GM15510 (cell line): ENCODE data around the gene ACACB.

Experiments used
- POLR2A ChIP-seq: IDR thresholded peaks from 3 replicates; pipeline ENCODE4 v1.6.1; 2011; ENCODE audit warnings: borderline replicate concordance; ENCODE audit not compliant: insufficient read length; ENCODE audit errors: extremely low read depth

ACACB gene

DNA sequence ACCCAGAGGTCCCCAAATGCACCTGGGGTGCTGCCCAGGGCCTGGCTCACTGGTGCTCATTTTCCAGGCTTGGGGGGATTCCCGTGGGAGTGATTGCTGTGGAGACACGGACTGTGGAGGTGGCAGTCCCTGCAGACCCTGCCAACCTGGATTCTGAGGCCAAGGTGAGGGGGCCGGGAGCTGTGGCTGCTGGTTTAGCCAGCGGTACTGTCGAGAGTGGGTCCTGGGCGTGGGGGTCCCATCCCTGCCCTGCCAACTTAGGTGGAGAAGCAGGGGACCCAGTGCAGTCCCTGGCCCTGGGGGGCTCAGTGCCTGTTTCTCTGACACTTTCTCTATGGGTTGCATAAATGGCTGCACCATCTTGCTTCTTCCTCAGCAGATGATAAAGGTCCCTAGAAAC lies 141.8 kb downstream of the ACACB start:
- no peak for TF ChIP-seq POLR2A

DNA sequence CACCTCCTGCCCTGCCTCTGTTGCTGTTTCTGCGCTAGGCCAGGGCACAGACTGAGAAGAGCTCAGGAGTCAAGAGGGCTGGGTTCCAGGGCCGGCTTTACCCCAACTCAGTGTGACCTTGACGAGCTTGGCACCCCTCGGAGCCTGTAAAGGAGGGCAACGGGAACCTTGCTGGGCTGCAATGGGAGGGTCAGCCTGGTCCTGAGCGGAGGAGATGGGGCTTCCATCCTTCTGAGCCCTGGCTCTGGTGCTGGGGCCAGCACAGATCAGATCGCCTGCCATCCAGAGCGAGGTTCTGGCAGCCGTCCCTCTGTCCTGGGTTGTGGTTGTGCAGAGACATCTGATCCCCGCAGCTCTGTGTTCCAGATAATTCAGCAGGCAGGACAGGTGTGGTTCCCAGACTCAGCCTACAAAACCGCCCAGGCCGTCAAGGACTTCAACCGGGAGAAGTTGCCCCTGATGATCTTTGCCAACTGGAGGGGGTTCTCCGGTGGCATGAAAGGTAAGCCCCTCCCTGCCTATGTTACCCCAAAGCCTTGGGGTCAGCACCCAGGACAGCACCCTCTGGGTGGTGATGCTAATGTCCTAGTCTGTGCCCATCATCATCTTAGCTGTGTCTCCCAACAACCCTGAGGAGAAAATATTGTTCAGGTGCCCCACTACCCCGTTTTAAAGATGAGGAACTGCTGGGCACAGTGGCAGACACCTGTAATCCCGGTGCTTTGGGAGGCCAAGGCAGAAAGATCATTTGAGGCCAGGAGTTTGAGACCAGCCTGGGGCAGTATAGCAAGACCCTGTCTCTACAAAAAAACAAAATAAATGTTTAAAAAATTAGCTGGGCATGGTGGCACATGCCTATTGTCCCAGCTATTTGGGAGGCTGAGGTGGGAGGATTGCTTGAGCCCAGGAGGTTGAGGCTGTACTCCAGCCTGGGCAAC lies 142.5 kb downstream of the ACACB start:
- TF ChIP-seq POLR2A, result no peak

DNA sequence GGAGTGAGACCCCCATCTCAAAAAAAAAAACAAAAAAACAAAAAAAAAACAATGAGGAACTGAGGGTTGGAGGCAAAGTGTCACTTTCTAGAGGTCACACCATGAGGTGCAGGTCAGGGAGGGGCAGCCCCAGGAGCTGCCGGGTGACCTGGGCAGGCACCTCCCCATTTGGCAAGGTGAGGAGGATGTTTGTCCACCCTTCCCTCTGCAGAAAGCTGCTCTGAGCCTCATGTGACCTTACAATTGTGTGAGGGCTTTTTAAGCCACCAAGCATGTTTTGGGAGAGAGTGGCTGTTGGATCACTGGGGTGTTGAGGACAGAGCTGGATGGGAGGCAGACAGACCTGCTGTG lies 143.1 kb downstream of the ACACB start:
- no peak for TF ChIP-seq POLR2A

DNA sequence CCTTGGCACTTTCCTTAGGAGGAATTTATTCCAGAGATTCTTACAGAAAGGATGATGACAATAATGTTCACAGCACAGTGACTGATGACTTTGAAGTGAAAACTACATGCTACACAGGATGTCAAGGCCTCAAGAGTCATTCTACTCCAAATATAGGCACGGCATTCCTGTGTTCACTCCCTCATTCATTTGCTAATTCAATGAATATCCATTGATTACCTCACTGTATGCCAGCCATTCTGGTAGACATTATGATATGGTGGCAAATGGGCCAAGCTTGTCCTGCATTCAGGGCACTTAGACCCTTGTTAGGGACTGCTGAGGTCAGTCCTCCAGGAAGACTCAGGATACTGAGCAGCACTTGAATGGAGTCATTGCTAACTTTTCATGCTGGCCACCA lies 144.7 kb downstream of the ACACB start:
- no peak for TF ChIP-seq POLR2A

DNA sequence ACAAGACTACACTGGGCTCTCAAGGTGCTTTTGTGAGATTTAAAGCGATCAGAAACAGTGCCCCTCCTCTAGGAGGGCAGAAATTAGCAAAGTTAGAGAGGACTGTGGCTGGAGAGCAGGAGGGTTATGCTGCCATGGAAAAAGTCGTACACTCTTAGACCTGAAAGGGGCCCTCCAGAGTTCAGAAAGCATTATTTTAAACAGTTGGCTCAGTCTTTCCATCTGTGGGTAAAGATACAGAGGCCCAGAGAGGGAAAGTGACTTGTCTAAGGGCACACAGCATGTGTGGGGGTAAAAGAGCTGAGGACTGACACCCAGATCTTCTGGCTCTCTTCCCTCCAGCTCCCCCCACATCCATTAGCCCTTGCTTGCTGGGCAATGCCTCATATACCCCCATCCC lies 145.6 kb downstream of the ACACB start:
- TF ChIP-seq POLR2A, result no peak

DNA sequence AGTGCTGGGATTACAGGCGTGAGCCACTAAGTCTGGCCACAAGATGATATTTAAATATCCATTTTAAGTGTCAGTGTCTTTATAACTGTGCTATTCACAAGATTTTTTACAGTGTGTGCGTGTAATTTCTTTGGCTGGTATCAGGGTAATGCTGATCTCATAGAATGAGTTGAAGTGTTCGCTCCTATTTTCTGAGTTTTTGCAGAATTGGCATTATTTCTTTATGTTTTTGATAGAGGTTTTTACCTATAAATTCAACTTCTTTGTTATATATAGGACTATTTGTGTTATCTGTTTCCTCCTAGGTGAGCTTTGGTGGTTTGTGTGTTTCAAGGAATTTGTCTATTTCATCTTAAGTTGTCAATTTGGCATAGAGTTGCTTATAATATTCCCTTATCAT lies 147.1 kb downstream of the ACACB start:
- no peak for TF ChIP-seq POLR2A

DNA sequence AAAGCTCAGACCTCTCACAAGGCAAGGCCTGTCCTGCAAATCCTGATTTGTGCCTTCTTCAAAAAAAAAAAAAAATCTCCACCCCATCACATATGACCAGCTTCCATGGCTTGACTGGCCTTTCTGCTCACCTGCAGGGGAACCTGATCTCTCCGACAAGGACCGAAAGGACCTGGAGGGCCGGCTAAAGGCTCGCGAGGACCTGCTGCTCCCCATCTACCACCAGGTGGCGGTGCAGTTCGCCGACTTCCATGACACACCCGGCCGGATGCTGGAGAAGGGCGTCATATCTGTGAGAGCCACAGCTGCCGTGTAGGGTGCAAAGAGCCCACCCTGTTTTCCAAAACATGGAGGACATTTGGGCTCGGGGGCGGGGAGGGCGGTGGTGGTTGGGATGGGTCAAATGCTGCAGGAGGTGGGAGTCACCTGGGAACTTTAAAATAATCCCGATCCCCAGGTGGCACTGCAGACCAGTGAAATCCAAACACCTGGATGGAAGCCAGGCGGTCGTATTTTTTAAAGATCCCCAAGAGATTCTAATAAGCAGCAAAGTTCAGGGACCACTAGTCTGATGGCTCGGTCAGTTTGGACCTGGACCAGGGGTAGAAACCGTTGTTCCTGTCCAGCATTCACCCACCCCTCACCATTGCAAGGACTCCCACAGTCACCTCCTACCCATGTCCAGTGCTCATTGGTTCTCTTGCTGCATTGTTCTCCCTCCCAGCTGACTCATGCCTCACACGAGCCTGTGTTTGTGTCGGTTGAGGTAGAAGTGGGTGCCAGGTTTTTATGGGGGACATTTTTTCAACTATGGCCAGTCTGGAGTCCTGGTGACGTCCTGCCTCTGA lies 147.9 kb downstream of the ACACB start:
- TF ChIP-seq POLR2A, result no peak

DNA sequence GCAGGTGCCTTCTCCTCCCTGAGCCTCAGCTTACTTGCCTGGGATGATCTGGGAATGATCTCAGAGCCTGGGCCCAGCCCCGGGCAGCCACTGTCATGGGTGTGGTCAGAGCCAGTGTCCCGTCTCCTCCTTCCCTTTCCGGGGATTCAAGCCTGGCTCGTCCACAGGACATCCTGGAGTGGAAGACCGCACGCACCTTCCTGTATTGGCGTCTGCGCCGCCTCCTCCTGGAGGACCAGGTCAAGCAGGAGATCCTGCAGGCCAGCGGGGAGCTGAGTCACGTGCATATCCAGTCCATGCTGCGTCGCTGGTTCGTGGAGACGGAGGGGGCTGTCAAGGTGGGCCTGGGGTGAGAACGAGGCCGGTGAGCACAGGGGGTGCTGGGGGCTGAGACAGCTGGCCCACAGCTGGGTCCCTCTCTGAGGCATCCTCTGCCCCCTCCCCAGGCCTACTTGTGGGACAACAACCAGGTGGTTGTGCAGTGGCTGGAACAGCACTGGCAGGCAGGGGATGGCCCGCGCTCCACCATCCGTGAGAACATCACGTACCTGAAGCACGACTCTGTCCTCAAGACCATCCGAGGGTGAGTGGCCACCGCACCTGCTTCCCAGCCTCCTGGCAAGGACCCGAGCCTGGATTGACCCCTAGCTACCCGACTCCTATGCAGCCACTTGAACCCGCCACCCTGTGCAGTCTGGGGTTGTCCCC lies 148.7 kb downstream of the ACACB start:
- TF ChIP-seq POLR2A, result no peak

DNA sequence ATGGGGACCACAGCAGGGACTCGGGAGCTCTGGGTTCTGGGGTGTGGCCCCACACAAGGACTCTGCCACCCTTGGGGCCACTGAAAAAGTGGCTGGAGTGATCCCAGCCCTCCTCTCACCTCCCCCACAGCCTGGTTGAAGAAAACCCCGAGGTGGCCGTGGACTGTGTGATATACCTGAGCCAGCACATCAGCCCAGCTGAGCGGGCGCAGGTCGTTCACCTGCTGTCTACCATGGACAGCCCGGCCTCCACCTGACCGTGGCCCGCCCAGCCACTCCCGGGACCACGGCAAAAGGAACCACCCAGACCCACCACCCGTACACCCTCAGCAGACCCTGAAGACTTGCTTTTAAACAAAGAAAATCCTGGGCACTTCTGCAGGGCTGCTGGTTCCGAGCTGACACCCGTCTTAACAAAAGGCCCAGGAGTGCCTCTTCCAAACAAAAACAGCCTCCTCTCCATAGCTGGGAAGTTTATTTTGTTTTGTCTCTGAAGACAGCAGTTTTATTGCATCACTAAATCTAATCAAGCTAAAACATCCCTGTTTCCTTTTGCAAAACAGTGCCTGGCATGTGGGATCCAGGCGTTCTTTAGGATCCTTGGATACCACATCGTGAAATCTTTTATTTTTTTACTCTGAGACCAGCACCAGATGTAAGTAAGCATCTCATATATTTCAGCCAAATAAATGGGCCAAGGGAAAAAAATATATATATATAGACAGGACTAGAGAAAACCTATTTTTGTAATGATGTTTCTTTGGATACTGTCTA lies 149.9 kb downstream of the ACACB start:
- TF ChIP-seq POLR2A, result no peak

DNA sequence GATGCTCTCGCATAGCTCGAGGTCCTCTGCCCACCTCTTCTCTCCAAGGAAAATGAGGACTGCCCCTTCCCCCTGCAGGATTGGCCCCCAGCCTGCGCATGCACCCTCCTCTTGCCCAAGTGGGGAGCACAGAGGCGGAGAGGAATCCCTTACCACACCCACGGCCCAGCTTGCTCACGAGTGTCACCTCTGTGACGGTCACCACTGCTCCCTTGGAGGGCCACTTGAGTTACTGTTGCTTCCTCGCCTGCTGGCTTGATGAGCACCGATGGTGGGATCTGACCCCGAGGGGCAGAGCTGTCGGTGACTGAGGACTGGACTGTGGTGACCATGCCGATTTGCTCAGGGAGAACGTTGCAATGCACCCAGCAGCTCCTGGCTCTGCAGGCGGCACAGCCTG lies 151.0 kb downstream of the ACACB start:
- TF ChIP-seq POLR2A, result no peak

DNA sequence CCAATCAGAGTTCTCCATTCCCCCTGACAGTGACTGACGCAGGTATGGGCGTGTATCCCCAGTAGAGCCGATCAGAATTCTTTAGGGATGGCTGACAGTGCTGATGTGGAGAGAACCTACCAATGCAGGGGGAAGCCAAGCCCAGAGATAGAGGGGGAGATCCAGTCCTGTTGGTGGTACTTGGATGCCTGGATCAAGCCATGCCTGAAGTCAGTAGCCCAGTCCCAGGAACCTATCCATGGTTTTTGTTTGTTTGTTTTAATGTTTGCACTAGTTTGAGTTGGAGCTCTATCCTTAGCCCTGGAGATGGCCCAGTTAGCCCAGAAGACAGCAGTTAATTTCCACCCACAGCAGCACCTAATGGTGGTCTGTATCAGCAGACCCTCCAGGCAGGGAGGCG lies 152.5 kb downstream of the ACACB start:
- TF ChIP-seq POLR2A, result no peak

DNA sequence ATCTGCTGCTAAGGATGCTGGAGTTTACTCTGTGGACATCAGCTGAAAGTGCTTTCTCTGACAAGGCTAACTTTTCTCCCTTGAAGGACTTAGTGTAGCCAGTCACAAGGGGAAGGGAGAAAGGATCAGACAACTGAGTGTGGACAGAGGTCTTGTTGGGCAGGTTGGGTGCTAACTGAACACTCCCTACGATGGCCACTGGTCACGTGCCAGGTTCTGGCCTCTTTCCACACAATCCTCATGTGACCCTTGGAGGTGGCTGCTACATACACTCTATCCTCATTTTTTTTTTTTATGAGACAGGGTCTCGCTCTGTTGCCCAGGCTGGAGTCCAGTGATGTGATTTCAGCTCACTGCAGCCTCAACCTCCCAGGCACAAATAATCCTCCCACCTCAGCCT lies 153.0 kb downstream of the ACACB start:
- no peak for TF ChIP-seq POLR2A

DNA sequence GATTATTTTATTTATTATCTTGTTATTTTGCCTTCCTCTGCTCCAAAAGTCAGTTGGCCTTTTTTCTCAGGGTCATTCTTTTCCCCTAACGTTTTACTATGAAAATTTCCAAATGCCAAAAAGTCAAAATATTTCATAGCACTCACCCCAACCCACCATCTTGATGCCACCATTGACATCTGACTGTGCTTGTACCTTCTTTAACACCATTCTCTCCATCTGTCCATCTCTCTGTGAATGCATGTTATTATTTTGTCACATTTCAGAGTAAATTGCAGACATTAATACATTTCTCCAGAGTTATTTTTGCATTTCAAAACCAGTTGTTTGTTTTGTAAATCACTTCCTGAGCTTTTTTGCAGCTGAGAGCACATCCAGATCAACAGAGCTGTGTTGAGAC lies 154.1 kb downstream of the ACACB start:
- TF ChIP-seq POLR2A, result no peak

DNA sequence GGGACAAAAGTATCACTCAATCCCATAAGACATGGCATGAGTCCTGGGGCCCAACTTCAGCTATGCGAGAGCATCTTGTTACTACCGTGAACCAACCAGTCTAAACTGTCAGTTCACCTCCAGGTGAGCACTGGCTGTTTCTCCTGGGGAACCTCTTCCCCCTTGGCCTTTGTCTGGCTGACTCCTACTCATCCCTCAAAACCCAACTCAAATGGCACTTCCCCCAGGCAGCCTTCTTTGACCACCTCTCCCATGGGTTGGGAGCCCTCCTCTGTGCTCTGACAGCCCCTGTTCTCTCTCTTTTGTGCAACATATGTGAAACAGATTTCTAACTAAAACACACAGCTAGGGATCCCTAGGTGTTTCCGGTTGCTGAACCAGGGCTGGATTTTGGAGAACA lies 155.0 kb downstream of the ACACB start:
- no peak for TF ChIP-seq POLR2A
